Left lung (tissue), 10 donors: ENCODE measurements around the gene JARID2. TPM values are rescaled to one million over a fixed set of nuclear protein-coding genes. Genes with fewer than 3 reads are reported as not detected.

Experiments used
- ATAC-seq: fragments of 200-7000 bp; cut with Tn5 transposase; one replicate; pipeline ENCODE4 v1.9.1; 2020; ENCODE audit warnings: moderate library complexity
- DNase-seq, 4 donors: peaks; one replicate each; pipeline ENCODE4 v3.0.0-alpha.2; 2013 to 2020
- H3K27ac ChIP-seq, 2 donors: fragments of 200-600 bp; sonication (generic) in 1 of 2; one replicate each; pipeline versions ENCODE4 v1.5.0 to v1.8.0; 2020 to 2021
- H3K27me3 ChIP-seq, 2 donors: fragments of 200-600 bp; sonication (generic) in 1 of 2; one replicate each; pipeline versions ENCODE4 v1.5.0 to v1.8.0; 2020 to 2021
- H3K36me3 ChIP-seq, 2 donors: fragments of 200-600 bp; sonication (generic) in 1 of 2; one replicate each; pipeline versions ENCODE4 v1.5.0 to v1.8.0; 2020 to 2021
- H3K4me1 ChIP-seq, 2 donors: fragments of 200-600 bp; one replicate each; pipeline ENCODE4 v1.8.0; 2021
- H3K4me3 ChIP-seq, 2 donors: fragments of 200-600 bp; sonication (generic) in 1 of 2; one replicate each; pipeline versions ENCODE4 v1.5.0 to v1.8.0; 2020 to 2021; ENCODE audit warnings: mild to moderate bottlenecking in 1 of 2
- H3K9me3 ChIP-seq, 2 donors: fragments of 200-600 bp; sonication (generic) in 1 of 2; one replicate each; pipeline versions ENCODE4 v1.5.0 to v1.8.0; 2020 to 2021
- intact Hi-C, 2 donors: fragments of 100-400 bp; cut with DNase I; formaldehyde crosslinking; loops; one replicate each; pipeline versions ENCODE4 v1.11.2 to v1.14.2; 2022
- polyA plus RNA-seq, 6 donors: library from polyadenylated mRNA; unstranded; fragments of 120-200 nt; gene quantifications; one replicate each; pipeline ENCODE4 v1.2.1, GENCODE V29; 2013; ENCODE audit not compliant: insufficient read length in 6 of 6
- total RNA-seq, 2 donors: library from RNA; stranded (reverse); fragmentation: NEBNext Ultra II Directional; extraction: Animal tissue kit (Norgen Biotek cat#: 25700); gene quantifications; one replicate each; pipeline ENCODE4 v1.2.1, GENCODE V29; 2021
- TF ChIP-seq, protein P1 (sequence below), 2 donors: fragments of 200-600 bp; sonication (generic) in 1 of 2; IDR thresholded peaks; one replicate each; pipeline versions ENCODE4 v1.5.0 to v1.8.0; 2021; ENCODE audit warnings: antibody characterized with exemption in 2 of 2
- donor health status: DM: no; HTN: yes; CAD: no.
- donor health status: DM: no; HTN: no; CAD: no.

The JARID2 gene
- total and polyA plus RNA-seq, 8 donors = 10.2 to 19.4 (median 17.8) TPM

GRCh38 chr6:15425947-15426346, 180.1 kb downstream of the JARID2 start:
- DNase-seq = peak in 1 of 4 donors; percentile 61
- TF ChIP-seq, protein P1, sequence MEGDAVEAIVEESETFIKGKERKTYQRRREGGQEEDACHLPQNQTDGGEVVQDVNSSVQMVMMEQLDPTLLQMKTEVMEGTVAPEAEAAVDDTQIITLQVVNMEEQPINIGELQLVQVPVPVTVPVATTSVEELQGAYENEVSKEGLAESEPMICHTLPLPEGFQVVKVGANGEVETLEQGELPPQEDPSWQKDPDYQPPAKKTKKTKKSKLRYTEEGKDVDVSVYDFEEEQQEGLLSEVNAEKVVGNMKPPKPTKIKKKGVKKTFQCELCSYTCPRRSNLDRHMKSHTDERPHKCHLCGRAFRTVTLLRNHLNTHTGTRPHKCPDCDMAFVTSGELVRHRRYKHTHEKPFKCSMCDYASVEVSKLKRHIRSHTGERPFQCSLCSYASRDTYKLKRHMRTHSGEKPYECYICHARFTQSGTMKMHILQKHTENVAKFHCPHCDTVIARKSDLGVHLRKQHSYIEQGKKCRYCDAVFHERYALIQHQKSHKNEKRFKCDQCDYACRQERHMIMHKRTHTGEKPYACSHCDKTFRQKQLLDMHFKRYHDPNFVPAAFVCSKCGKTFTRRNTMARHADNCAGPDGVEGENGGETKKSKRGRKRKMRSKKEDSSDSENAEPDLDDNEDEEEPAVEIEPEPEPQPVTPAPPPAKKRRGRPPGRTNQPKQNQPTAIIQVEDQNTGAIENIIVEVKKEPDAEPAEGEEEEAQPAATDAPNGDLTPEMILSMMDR (IDR thresholded peaks at IDR 0.05) = no peak
- no peaks in the 10 kb centered on the region for H3K36me3 ChIP-seq
- no peak overlapping the region for H3K4me3 ChIP-seq
- H3K27ac ChIP-seq = no peak overlapping the region
- H3K9me3 ChIP-seq = no peaks in the 10 kb centered on the region
- H3K27me3 ChIP-seq = no peaks in the 10 kb centered on the region
- peak; percentile 68 for ATAC-seq
- peaks cover 25 to 78% of the 10 kb centered on the region in 2 donors for H3K4me1 ChIP-seq
- intact Hi-C loops = loop anchor here in 1 of 2 donors (5.0 kb wide), 1 partner anchor 434 kb away; no protein-coding TSS in a partner anchor

GRCh38 chr6:15426395-15426794, 180.5 kb downstream of the JARID2 start:
- H3K27ac ChIP-seq = peak overlapping the region in 1 of 2 donors; percentile 66
- DNase-seq (no peak), ATAC-seq (peak; percentile 8)
- H3K9me3 ChIP-seq = no peaks in the 10 kb centered on the region
- intact Hi-C loops = loop anchor here in 1 of 2 donors (5.0 kb wide), 1 partner anchor 434 kb away; no protein-coding TSS in a partner anchor
- H3K4me3 ChIP-seq = no peak overlapping the region
- TF ChIP-seq, protein P1 (IDR thresholded peaks at IDR 0.05) = no peak
- no peaks in the 10 kb centered on the region for H3K36me3 ChIP-seq
- H3K27me3 ChIP-seq = no peaks in the 10 kb centered on the region
- peaks cover 28 to 78% of the 10 kb centered on the region in 2 donors for H3K4me1 ChIP-seq

DNA sequence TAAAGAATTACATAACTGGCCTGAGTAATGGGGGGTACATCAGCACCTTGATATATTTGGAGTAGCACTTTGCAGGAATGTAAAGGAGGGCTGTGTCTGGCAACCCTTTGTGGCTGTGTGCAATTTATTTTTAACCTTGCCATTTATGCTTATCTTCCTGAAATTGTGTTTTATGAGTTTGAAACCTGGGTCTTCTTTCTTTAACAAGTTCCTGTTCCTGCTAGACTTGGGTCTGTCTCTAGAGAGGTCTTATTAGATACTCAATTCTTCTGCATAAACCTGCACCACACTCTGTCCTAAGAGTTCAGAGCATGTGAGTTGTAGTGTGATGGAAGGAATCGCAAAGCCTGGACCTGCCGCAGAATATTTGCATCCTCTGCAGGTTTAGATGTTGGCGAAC, 181.0 kb downstream of the JARID2 start:
- ATAC-seq (no peak), DNase-seq (no peak)
- Histone ChIP-seq H3K27ac (peak overlapping the region in 1 of 2 donors; percentile 66), H3K9me3 (no peaks in the 10 kb centered on the region), H3K4me3 (no peak overlapping the region), H3K36me3 (no peaks in the 10 kb centered on the region), H3K4me1 (peaks cover 30 to 78% of the 10 kb centered on the region in 2 donors), H3K27me3 (no peaks in the 10 kb centered on the region)
- TF ChIP-seq, protein P1 (IDR thresholded peaks at IDR 0.05) = no peak
- intact Hi-C loops = loop anchor here in 1 of 2 donors (5.0 kb wide), 1 partner anchor 435 kb away; no protein-coding TSS in a partner anchor

- peak in 1 of 4 donors; percentile 73 for DNase-seq
- intact Hi-C loops = loop anchor here in 1 of 2 donors (5.0 kb wide), 1 partner anchor 435 kb away; no protein-coding TSS in a partner anchor
- H3K36me3 ChIP-seq = no peaks in the 10 kb centered on the region
- H3K27ac ChIP-seq = peak overlapping the region in 1 of 2 donors; percentile 66
- H3K4me1 ChIP-seq = peaks cover 31 to 78% of the 10 kb centered on the region in 2 donors
- no peaks in the 10 kb centered on the region for H3K9me3 ChIP-seq
- TF ChIP-seq, protein P1 (IDR thresholded peaks at IDR 0.05) = no peak
- H3K4me3 ChIP-seq = no peak overlapping the region
- ATAC-seq = peak; percentile 21
- no peaks in the 10 kb centered on the region for H3K27me3 ChIP-seq
Measured at GRCh38 chr6:15427331-15428070, 181.6 kb downstream of the JARID2 start.
